Activated CD8-positive, alpha-beta memory T cell treated with anti-CD3 and anti-CD28 coated beads, Interleukin-2, amount 50 U/mL, for 24 hours (primary cell): ENCODE results near the gene GTPBP2.
"Not testable (repeated sequence)": the region's sequence is repeated elsewhere in the genome, so short reads cannot be mapped to it uniquely, and the experiment has no call there.

Experiments
- DNase-seq: peaks from one replicate; pipeline ENCODE4 v3.0.0-alpha.2; 2020; ENCODE audit errors: extremely low read depth

The GTPBP2 gene

DNA sequence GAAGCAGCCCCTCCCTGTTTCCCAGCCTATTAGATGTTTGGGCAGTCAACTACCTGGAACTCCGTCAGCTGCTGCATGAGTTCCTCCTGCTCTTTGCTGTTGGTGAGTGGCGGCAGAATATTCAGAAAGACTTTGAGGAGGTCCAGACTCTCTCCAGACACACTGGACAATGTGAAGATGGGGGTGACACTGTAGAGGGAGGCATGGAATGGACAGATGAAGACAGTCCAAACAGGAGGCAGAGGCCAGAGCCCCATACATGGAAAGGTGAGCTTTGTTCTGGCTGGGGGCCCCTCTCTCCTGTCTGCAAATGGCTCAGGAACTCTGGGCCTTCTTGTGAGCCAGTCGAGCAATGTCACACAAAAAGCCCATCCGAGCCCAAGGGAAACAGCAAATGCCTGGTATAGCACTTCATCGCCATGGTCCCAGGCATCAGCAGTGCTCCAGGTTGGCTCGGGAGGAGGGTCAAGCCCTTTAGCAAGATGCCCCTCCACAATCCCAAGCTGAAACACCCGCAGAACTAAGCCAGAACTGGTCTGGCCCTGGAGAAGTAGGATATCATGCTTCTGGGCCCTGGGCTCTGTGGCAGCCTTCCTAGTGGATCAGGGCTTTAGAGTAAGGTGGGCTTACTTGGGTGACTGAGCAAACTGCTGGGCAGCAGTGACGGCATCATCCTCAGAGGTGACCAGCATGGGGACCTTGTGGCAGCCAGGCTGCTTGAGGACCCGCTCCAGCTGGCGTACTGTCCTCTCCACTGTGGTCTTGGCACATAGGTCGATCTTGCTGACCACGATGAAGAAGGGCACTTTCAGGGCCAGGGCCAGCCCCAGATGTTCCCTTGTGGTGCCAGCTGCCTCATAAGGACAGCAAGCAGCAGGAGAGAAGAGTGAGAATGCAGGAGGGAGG is 4.9 kb downstream of the GTPBP2 start:
- no peak for DNase-seq

DNA sequence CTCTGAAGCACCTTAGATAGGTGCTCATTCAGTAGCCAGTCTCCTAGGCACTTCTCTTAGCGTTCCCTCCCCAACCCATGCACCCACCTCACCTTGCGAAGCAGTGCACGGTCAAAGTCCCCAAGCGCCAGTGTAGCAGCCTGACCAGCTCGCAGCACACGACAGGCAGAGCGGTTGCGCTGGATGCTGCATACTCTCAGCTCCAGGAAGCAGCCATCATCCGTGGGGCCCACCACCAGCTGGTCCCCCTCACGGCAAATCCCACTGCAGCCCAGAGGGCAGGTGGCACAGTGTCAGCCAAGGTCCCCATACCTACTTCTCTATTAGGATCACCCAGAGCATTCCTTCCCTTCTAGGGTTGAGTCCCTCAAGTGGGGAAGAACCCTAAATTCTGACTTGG is 6.5 kb downstream of the GTPBP2 start:
- DNase-seq, result no peak

DNA sequence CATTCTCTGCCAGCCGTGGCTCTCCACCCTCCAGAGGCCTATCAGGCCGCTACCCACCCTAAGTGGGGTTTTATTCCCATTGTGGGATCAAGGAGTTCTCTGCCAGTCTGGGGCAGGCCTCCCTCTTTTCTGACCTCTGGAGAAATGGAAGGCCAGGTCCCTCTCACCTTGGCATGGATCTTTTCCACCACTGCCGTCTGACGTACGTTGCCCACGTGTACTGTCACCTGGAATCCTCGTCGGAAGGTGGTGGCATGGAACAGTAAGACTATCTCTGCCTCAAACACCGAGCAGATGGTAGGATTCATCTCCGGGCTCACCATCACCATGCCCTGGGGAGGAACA is 7.3 kb downstream of the GTPBP2 start:
- DNase-seq, result no peak

DNA sequence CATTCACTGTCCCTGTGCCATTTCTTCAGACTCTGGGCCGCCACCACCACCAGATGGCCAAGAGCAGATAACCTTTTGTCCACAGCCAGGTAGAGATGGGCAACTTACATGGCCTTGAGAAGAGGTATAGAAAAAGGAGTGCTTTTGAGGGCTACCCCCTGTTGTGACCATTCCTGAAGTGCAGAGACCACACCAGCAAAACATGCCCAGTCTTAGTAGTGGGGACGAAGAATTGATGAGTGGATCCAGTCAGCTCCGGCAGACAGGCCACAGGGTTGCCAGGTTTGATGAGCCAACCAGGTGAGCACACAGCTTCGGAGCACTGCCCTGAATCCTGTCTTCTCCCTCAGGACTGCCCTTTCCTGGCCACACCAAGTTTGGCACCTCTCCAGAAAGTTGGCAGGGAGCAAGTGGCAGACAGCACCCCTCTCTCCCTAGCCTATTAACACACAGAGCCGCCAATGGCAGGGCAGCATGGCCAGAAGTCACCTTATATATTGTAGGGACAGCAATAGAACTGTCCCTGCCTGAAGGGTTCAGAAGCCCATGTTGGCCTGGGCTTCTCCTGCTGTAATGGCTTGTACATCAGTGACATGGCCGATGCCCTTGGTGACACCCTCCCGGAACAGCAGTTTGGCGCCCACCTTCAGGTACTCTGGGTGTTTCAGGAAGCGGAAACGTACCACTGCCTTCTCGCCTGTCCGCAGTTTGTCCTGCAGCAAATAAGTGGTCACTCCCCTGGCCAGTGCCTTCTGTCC is 7.8 kb downstream of the GTPBP2 start:
- DNase-seq, result no peak

DNA sequence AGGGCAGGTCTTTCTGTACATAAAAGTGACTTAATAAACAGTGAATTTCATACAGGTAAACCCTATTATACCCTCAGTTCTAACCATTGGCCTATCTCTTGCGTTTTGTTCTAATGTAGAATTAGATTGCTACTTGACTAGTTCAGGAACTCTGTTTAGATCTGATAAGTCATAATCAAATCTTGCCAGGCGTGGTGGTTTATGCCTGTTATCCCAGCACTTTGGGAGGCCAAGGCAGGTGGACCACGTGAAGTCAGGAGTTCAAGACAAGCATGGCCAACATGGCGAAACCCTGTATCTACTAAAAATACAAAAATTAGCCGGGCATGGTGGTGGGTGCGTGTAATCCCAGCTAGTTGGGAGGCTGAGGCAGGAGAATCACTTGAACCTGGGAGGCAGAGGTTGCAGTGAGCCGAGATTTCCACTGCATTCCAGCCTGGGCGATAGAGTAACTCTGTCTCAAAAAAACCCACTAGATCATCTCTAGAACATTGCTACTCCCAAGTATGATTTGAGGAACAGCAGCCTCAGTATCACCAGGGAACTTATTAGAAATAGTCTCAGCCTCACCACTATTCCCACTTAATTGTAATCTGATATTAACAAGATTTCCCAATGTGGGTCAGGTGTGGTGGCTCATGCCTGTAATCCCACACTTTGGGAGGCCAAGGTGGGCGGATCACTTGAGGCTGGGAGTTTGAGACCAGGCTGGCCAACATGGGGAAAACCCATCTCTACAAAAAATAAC is 12.2 kb downstream of the GTPBP2 start:
- no peak for DNase-seq

- DNase-seq, result no peak
Observed at GRCh38 chr6:43614396-43614730, 14.7 kb downstream of the GTPBP2 start.

DNA sequence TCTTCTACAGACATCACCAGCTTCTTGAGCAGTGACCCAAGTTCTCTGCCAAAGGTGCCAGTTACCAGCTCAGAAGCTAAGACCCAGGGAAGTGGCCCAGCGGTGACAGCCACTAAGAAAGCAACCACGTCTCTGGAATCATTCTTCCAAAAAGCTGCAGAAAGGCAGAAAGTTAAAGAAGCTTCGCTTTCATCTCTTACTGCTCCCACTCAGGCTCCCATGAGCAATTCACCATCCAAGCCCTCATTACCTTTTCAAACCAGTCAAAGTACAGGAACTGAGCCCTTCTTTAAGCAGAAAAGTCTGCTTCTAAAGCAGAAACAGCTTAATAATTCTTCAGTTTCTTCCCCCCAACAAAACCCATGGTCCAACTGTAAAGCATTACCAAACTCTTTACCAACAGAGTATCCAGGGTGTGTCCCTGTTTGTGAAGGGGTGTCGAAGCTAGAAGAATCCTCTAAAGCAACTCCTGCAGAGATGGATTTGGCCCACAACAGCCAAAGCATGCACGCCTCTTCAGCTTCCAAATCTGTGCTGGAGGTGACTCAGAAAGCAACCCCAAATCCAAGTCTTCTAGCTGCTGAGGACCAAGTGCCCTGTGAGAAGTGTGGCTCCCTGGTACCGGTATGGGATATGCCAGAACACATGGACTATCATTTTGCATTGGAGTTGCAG is 15.2 kb downstream of the GTPBP2 start:
- DNase-seq, result no peak

DNA sequence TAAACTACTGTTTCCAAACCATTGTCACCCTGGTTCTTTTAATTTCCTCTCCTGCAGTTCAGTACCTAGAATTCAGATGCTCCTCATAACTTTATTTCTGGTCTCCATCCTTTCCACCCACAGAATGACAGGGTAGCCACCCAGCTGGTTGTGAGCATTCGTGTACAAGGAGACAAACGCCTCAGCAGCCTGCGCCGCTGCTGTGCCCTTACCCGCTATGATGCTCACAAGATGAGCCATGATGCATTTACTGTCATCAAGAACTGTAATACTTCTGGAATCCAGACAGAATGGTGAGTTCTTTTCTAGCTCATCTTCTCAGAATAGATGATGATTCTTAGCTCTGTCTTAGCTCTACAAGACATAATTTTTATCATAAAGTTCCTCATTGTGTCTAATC is 18.6 kb downstream of the GTPBP2 start:
- no peak for DNase-seq

- no peak for DNase-seq
Observed at GRCh38 chr6:43609402-43609801, 19.7 kb downstream of the GTPBP2 start.

DNA sequence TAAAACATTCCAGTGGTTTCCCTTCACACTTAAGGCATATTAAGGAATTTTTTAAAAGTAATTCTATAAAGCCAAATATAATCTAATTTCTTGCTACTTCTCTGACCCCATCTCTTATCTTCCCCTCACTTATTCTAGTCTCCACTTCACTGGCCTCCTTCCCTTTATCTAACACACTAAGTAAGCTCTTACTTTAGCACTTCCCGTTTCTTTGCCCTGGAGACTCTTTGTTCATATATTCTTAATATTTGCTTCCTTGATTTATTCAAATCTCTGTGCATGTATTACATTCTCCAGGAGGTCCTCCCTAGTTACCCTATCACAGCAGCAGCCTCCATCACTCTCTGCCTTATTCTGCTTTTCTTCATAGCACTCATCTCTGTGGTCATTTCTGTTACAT is 20.3 kb downstream of the GTPBP2 start:
- no peak for DNase-seq

- no peak for DNase-seq
Observed at GRCh38 chr6:43608310-43608763, 20.7 kb downstream of the GTPBP2 start.

DNA sequence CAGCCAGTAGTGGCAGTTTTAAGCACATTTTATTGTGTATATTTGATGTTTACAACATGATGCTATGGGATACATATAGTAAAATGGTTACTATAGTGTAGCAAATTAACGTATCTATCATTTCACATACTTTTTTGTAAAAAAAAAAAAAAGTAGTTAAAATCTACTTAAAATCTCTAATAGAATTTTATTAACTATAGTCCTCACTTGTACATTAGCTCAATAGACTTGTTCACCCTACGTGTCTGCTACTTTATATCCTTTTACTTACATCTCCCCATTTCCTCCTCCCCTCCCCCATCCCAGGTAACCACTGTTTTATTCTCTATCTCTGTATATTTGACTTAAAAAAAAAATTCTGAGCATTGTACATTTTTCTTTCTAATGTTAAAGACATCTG is 23.0 kb downstream of the GTPBP2 start:
- DNase-seq, result no peak

GRCh38 chr6:43604174-43604573 is 24.9 kb downstream of the GTPBP2 start:
- no peak for DNase-seq

DNA sequence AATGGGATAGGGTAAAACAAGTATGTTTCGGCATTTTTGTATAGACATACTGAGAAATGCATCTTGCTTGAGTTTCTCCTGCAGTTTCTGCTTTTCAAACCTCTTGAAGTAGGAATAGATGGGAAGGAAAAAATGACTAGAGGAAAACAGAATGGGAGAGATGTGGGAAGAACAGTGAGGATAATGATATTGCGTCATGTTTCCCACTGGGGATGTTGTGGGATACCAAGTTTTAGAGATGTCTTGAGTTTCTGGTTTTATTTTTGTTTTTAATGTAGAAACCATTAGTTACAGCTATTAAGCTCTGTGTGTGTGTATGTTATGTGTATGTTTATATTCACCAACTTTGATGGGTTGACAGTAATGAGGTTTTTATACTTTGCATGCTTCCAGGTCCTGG is 28.5 kb downstream of the GTPBP2 start:
- no peak for DNase-seq

DNA sequence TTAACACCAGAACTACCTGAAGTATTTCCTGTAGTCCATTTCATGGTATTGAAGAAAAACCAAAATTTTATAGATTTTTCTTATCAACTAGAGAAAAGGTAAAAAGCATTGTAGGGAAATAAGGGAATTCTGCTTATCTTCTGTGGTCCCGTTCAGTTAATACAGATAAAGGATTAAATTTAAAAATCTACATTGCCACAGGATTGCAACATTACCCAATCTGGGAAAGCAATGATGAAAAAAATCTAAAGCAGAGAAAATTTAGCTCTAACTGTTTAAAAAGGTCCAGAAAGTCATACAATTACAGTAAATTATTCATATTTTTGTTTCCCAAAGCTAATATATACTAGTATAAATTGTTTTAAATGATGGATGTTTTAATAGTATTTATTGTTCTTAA is 35.1 kb downstream of the GTPBP2 start:
- DNase-seq, result no peak

- DNase-seq, result not testable (repeated sequence)
Observed at GRCh38 chr6:43589564-43589963, 39.5 kb downstream of the GTPBP2 start.

DNA sequence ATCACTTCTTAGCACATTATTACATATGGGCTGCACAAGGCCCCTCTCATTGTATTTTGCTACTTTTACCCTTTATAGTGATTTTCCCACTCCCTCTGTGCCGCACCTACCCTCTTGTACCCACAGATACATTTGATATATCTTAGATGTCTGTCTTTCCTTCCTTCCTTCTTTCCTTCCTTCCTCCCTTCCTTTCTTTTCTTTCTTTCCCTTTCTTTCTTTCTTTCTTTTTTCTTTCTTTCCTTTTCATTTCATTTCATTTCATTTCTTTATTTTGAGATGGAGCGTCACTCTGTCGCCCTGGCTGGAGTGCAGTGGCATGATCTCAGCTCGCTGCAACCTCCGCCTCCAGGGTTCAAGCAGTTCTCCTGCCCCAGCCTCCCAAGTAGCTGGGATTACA is 40.9 kb downstream of the GTPBP2 start:
- DNase-seq, result no peak

GRCh38 chr6:43584892-43585570 is 44.0 kb downstream of the GTPBP2 start:
- no peak for DNase-seq

GRCh38 chr6:43582911-43583310 is 46.2 kb downstream of the GTPBP2 start:
- DNase-seq, result no peak

DNA sequence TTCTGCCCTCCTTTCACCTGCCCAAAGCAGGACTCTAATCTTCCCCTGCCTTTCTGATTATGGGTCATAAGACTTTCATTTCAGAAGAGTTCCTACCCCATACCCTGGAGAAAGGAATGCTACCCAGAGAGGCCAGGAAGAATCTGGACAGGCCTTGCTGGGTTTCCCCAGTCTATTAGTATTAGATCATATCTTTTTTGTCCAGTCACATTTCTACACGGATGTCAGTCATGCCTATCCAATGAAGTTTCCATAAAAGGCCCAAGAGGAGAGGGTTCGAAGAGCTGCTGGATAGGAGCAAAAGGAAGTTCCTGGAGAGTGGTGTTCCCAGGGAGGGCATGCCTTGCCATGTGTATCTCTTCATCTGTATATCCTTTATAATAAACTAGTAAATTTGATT is 49.9 kb downstream of the GTPBP2 start:
- DNase-seq, result no peak

- no peak for DNase-seq
Observed at GRCh38 chr6:43578748-43579147, 50.3 kb downstream of the GTPBP2 start.
